Neuronal stem cell (in vitro differentiated cells): ENCODE data around the gene ARFGAP1.
A peak's percentile ranks its signal among the peaks of the same experiment; 100 is the strongest.

Source experiments
- DNase-seq: peaks from one replicate; pipeline ENCODE4 v3.0.0-alpha.2; 2013; ENCODE audit warnings: low spot score
- H2AFZ ChIP-seq: one replicate; pipeline ENCODE4 v1.6.1; 2013; ENCODE audit warnings: mild to moderate bottlenecking, low read length, inconsistent platforms
- H2AK5ac ChIP-seq: 2 replicates; pipeline ENCODE4 v1.6.1; 2013; ENCODE audit warnings: low read depth, mild to moderate bottlenecking, inconsistent platforms, low read length, moderate library complexity, mixed read lengths
- H2BK120ac ChIP-seq: 2 replicates; pipeline ENCODE4 v1.6.1; 2013; ENCODE audit warnings: low read depth, mild to moderate bottlenecking, inconsistent platforms, low read length, moderate library complexity, mixed read lengths
- H2BK12ac ChIP-seq: one replicate; pipeline ENCODE4 v1.6.1; 2013; ENCODE audit warnings: low read length, inconsistent platforms
- H2BK15ac ChIP-seq: 2 replicates; pipeline ENCODE4 v1.6.1; 2013; ENCODE audit warnings: mild to moderate bottlenecking, low read length, inconsistent platforms, mixed read lengths
- H2BK5ac ChIP-seq: one replicate; pipeline ENCODE4 v1.6.1; 2013; ENCODE audit warnings: inconsistent platforms, mild to moderate bottlenecking, low read length, moderate library complexity
- H3K14ac ChIP-seq: one replicate; pipeline ENCODE4 v1.6.1; 2013; ENCODE audit warnings: low read length, inconsistent platforms
- H3K18ac ChIP-seq: 2 replicates; pipeline ENCODE4 v1.6.1; 2013; ENCODE audit warnings: low read length, inconsistent platforms
- H3K23ac ChIP-seq: 2 replicates; pipeline ENCODE4 v1.6.1; 2013; ENCODE audit warnings: low read depth, mild to moderate bottlenecking, mixed read lengths, low read length, inconsistent platforms; ENCODE audit not compliant: poor library complexity
- H3K27ac ChIP-seq: replicated peaks from 3 replicates; pipeline ENCODE4 v1.5.1; 2013; ENCODE audit warnings: low read length, inconsistent platforms
- H3K27me3 ChIP-seq, 3 experiments: 2 replicates each; pipeline ENCODE4 v1.6.1; 2013; ENCODE audit warnings: low read length in 3 of 3, mild to moderate bottlenecking in 2 of 3, inconsistent platforms in 1 of 3, low read depth in 1 of 3, mixed read lengths in 1 of 3, moderate library complexity in 1 of 3; ENCODE audit not compliant: control insufficient read depth in 3 of 3, insufficient read depth in 3 of 3
- H3K36me3 ChIP-seq, 2 donors: replicated peaks in 1 of 2; 2 replicates each; pipeline ENCODE4 v1.6.1; 2013; ENCODE audit warnings: low read length in 2 of 2; ENCODE audit not compliant: control insufficient read depth in 2 of 2, insufficient read depth in 2 of 2
- H3K4ac ChIP-seq: 2 replicates; pipeline ENCODE4 v1.6.1; 2013; ENCODE audit warnings: inconsistent platforms, mild to moderate bottlenecking, low read length, moderate library complexity
- H3K4me1 ChIP-seq, 2 donors: 1 replicate in 1 of 2; 2 replicates in 1 of 2; pipeline ENCODE4 v1.6.1; 2013; ENCODE audit warnings: low read length in 2 of 2, low read depth in 1 of 2; ENCODE audit not compliant: control insufficient read depth in 2 of 2, insufficient read depth in 1 of 2
- H3K4me2 ChIP-seq: one replicate; pipeline ENCODE4 v1.6.1; 2013; ENCODE audit warnings: mild to moderate bottlenecking, low read length, inconsistent platforms; ENCODE audit not compliant: insufficient read depth, poor library complexity, severe bottlenecking
- H3K4me3 ChIP-seq, 2 donors: 2 replicates each; pipeline ENCODE4 v1.5.1; 2013; ENCODE audit warnings: low read length in 2 of 2, mild to moderate bottlenecking in 2 of 2, inconsistent platforms in 1 of 2, moderate library complexity in 1 of 2
- H3K79me1 ChIP-seq: one replicate; pipeline ENCODE4 v1.6.1; 2013; ENCODE audit warnings: low read depth, mild to moderate bottlenecking, inconsistent platforms, low read length, moderate library complexity
- H3K9ac ChIP-seq: one replicate; pipeline ENCODE4 v1.6.1; 2013; ENCODE audit warnings: mild to moderate bottlenecking, low read depth, low read length, inconsistent platforms; ENCODE audit not compliant: poor library complexity
- H3K9me3 ChIP-seq, 2 donors: replicated peaks in 1 of 2; 2 replicates each; pipeline versions ENCODE3 to v1.6.1; 2013; ENCODE audit warnings: low read length in 2 of 2, mild to moderate bottlenecking in 2 of 2, inconsistent platforms in 1 of 2, low read depth in 1 of 2, mixed read lengths in 1 of 2, moderate library complexity in 1 of 2; ENCODE audit not compliant: control insufficient read depth in 2 of 2, insufficient read depth in 1 of 2
- H4K8ac ChIP-seq: one replicate; pipeline ENCODE4 v1.6.1; 2013; ENCODE audit warnings: low read depth, mild to moderate bottlenecking, inconsistent platforms, low read length, moderate library complexity
- H4K91ac ChIP-seq: one replicate; pipeline ENCODE4 v1.6.1; 2013; ENCODE audit warnings: low read length, low read depth, mild to moderate bottlenecking, inconsistent platforms; ENCODE audit not compliant: poor library complexity
- WGBS, 2 donors: extraction: QIAGEN DNeasy Blood & Tissue Kit; methylation state at CpG; one replicate each; pipeline ENCODE4 v1.1.7; 2013; ENCODE audit warnings: missing lambda C conversion rate in 2 of 2, mixed read lengths in 1 of 2; ENCODE audit not compliant: insufficient read length in 2 of 2, insufficient replicate concordance in 1 of 2; ENCODE audit errors: extremely low coverage in 2 of 2; 5-methylcytosine and 5-hydroxymethylcytosine counted together

Gene ARFGAP1

DNA sequence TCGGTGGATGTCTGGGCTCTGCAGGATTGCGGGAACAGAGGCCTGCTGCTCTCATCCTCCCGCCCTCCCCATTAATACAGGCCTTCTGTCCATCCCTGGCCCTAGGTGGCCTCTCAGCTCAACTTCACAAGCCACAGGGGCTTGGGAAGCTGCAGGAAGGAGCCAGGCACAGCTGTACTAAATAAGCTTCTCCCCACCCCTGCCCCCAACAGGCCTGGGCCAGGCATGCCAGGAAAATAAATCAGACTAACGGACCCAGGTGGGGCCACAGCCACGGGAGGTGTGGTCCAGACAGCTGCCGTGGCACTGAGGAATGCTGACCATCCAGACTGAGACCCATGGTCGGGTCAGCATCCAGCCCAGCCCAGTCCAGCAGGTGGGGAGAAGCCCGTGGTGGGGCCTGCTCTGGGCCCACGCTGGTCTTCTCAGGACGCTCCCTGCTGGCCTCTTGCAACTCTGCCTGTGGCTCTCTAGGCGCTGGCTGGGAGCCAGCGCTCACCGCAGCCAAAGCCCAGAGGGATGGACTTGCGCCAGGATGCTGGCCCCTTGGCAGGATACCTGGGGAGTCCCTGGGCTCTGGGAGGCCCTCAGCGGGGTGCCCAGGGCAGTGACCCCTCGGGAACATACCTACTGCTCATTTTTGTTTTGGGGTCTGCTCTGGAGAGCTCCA, 48.1 kb upstream of the ARFGAP1 start:
- no CpG with 5 or more reads among the region's 16 CpGs for WGBS, 2 donors
- H3K36me3 ChIP-seq = no peaks in the 10 kb centered on the region
- H3K9ac ChIP-seq = no peak overlapping the region
- H3K4me1 ChIP-seq = peaks cover 5 to 17% of the 10 kb centered on the region in 2 donors
- H2BK12ac ChIP-seq = peak overlapping the region; percentile 65
- H4K91ac ChIP-seq = no peak overlapping the region
- H2BK120ac ChIP-seq = no peak overlapping the region
- H3K23ac ChIP-seq = no peak overlapping the region
- H2BK15ac ChIP-seq = peak overlapping the region; percentile 1
- H3K27ac ChIP-seq = no peak overlapping the region
- no peaks in the 10 kb centered on the region for H3K9me3 ChIP-seq
- H4K8ac ChIP-seq = no peak overlapping the region
- no peak overlapping the region for H3K4me3 ChIP-seq
- no peak for DNase-seq
- H3K4ac ChIP-seq = no peak overlapping the region
- peak overlapping the region; percentile 43 for H2BK5ac ChIP-seq
- H3K14ac ChIP-seq = no peak overlapping the region
- H3K4me2 ChIP-seq = no peak overlapping the region
- peak overlapping the region; percentile 58 for H2AFZ ChIP-seq
- H3K27me3 ChIP-seq = peaks cover 0 to 35% (median 4%) of the 10 kb centered on the region in 3 experiments
- H3K79me1 ChIP-seq = no peaks in the 10 kb centered on the region
- H3K18ac ChIP-seq = peak overlapping the region; percentile 72
- peak overlapping the region; percentile 30 for H2AK5ac ChIP-seq

DNA sequence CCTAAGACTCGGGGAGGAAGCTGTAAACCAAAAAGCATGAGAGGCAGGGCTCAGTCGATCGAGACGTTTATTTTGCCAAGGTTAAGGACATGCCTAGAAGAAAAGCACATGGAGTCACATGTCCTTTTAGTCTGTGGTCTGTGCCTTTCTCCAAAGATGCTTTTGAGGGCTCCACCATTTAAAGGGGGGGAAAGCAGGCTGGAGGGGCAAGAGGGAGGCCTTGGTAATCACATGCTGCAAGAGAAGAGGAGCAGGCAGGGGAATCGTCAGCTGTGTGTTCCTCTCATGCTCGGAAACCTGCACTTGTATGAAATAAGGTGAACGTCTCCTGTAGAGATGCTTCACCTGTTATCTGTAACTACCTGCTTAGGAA, 47.5 kb upstream of the ARFGAP1 start:
- Histone ChIP-seq H2BK15ac (peak overlapping the region; percentile 1), H4K91ac (no peak overlapping the region), H2BK120ac (no peak overlapping the region), H2AFZ (no peak overlapping the region), H3K9ac (no peak overlapping the region), H3K23ac (no peak overlapping the region), H3K9me3 (no peaks in the 10 kb centered on the region), H3K18ac (no peak overlapping the region), H3K36me3 (no peaks in the 10 kb centered on the region), H3K27me3 (peaks cover 0 to 30% (median 4%) of the 10 kb centered on the region in 3 experiments), H3K4me3 (no peak overlapping the region), H2AK5ac (peak overlapping the region; percentile 30), H3K27ac (no peak overlapping the region), H3K4ac (no peak overlapping the region), H4K8ac (no peak overlapping the region), H3K79me1 (no peaks in the 10 kb centered on the region), H3K4me1 (peaks cover 6 to 22% of the 10 kb centered on the region in 2 donors), H3K14ac (no peak overlapping the region), H2BK5ac (no peak overlapping the region), H3K4me2 (no peak overlapping the region), H2BK12ac (no peak overlapping the region)
- no CpG with 5 or more reads among the region's 7 CpGs for WGBS, 2 donors
- DNase-seq = no peak

DNA sequence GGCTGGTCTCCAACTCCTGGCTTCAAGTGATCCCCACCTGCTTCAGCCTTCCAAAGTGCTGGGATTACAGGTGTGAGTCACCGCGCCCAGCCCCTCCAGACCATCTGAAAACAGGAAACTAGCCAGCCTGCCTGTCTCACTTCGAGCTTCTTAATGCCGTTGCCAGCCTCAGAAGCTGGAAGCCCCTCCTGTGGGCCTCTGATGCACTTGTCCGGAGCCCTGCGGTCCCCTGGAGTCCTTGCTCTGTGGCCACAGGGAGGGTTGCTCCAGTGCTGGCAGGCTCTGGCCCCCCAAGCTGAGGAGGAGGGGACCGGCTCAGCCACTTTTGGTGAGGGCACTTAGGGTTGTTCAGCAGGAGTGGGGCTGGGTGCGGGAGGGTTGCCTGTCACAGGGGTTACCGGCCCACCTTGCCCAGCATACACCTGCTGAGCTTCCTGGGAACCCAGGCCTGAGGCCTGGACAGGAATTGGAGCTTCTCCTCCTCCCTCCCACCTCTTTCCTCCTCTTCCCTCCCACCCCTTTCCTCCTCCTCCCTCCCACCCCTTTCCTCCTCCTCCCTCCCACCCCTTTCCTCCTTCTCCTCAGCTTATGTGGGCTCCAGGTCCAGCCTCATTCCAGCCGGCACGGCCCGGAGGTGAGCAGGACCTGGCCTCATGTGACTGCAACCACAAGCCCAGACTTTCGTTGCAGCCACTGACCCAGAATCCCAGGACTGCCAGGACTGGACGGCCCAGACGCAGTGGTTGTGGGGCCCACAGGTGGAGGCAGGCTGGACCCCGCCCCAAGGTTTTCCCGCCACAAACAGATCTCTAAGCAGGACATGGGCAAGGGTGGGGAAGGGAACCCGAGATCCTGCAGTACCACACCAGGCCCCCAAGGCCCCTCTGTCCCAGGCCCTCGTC, 46.3 kb upstream of the ARFGAP1 start:
- peak overlapping the region; percentile 6 for H3K18ac ChIP-seq
- H2BK15ac ChIP-seq = no peak overlapping the region
- H4K91ac ChIP-seq = no peak overlapping the region
- no peak overlapping the region for H2BK5ac ChIP-seq
- H3K27me3 ChIP-seq = peaks cover 0 to 18% (median 0%) of the 10 kb centered on the region in 3 experiments
- no peaks in the 10 kb centered on the region for H3K79me1 ChIP-seq
- H3K4me3 ChIP-seq = no peak overlapping the region
- H3K23ac ChIP-seq = no peak overlapping the region
- H3K27ac ChIP-seq = no peak overlapping the region
- no peaks in the 10 kb centered on the region for H3K36me3 ChIP-seq
- H2AFZ ChIP-seq = no peak overlapping the region
- WGBS, 2 donors = no CpG with 5 or more reads among the region's 19 CpGs
- H2AK5ac ChIP-seq = no peak overlapping the region
- no peak overlapping the region for H2BK12ac ChIP-seq
- no peak for DNase-seq
- H2BK120ac ChIP-seq = no peak overlapping the region
- no peaks in the 10 kb centered on the region for H3K9me3 ChIP-seq
- no peak overlapping the region for H3K4ac ChIP-seq
- no peak overlapping the region for H3K14ac ChIP-seq
- peaks cover 13 to 32% of the 10 kb centered on the region in 2 donors for H3K4me1 ChIP-seq
- H3K4me2 ChIP-seq = no peak overlapping the region
- peak overlapping the region; percentile 15 for H3K9ac ChIP-seq
- H4K8ac ChIP-seq = no peak overlapping the region

DNA sequence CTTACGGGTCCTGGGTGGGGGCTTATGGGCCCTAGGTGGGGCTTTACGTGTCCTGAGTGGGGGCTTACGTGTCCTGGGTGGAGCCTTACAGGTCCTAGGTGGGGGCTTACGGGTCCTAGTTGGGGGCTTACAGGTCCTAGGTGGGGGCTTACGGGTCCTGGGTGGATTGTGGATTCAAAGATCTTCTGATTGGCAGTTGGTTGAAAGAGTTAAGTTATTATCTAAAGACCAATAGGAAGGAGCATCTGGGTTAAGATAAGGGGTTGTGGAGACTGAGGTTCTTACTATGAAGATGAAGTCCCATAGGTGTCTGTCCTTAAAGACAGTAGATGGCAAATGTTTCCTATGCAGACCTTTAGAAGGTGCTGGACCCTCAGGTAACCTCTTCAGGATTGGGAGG, 45.4 kb upstream of the ARFGAP1 start:
- Histone ChIP-seq H2BK12ac (no peak overlapping the region), H3K27ac (no peak overlapping the region), H3K18ac (no peak overlapping the region), H2BK120ac (no peak overlapping the region), H2AFZ (no peak overlapping the region), H2BK5ac (no peak overlapping the region), H2AK5ac (no peak overlapping the region), H3K79me1 (no peaks in the 10 kb centered on the region), H3K9me3 (no peaks in the 10 kb centered on the region), H3K4me3 (no peak overlapping the region), H2BK15ac (no peak overlapping the region), H3K27me3 (peaks cover 0 to 9% (median 0%) of the 10 kb centered on the region in 3 experiments), H3K4me1 (peaks cover 13 to 32% of the 10 kb centered on the region in 2 donors), H3K23ac (no peak overlapping the region), H4K91ac (no peak overlapping the region), H3K36me3 (no peaks in the 10 kb centered on the region), H3K4ac (no peak overlapping the region), H3K14ac (no peak overlapping the region), H3K4me2 (no peak overlapping the region), H4K8ac (no peak overlapping the region), H3K9ac (no peak overlapping the region)
- WGBS, 2 donors = no CpG with 5 or more reads among the region's 5 CpGs
- no peak for DNase-seq
